CD4-positive, alpha-beta T cell treated with Interleukin-10 for 1 hour (primary cell): ENCODE data around the gene ZC2HC1C.

Source experiments
- DNase-seq: peaks from one replicate; pipeline ENCODE4 v3.0.0-alpha.2; 2020

The ZC2HC1C gene, protein sequence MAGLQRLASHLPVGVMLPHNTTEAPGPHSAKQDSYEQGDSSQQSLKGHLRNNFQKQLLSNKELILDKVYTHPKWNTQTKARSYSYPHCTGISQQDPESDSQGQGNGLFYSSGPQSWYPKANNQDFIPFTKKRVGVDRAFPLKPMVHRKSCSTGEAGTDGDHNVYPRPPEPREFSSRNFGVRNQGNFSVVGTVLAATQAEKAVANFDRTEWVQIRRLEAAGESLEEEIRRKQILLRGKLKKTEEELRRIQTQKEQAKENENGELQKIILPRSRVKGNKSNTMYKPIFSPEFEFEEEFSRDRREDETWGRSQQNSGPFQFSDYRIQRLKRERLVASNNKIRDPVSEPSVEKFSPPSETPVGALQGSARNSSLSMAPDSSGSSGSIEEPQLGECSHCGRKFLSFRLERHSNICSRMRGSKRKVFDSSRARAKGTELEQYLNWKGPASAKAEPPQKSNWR

DNA sequence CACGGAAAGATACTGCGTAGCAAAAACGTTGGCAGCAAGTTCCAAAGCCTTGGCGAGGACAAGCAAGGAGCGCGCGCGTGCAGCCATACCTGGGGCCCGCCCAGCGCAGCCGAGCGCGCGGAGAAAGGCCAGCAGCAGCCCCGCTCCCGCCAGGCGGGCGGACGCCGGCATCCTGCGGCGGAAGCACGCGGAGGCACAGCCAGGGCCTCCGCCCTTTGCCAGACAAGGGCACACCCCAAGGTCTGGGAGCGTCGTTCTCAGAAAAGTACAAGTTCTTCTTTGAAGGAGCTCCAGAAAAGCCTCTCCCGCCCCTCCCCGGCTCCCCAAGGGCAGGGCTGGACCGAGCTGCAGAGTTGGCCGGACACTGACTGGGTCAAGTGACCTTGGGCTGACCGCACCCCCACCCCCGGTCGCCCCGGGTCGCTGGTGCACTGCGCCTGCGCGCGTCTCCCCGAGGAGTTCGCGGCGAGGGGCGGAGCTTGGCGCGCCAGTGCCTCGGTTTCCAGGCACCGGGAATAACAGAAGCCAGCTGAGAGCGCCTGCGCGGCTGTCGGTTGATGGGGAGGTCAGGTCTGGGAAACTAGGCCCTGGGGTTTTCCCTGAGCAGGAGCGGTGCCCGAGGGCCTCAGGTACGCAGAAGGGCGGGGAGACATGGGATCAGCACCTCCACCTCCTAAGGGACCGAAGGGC lies at the start of gene ZC2HC1C:
Gene ZC2HC1C, plus strand, starts transcription at position 521 of the 690 bp plus-strand sequence. CDS start 933 bp downstream, outside the sequence.
- peak; percentile 70 for DNase-seq

DNA sequence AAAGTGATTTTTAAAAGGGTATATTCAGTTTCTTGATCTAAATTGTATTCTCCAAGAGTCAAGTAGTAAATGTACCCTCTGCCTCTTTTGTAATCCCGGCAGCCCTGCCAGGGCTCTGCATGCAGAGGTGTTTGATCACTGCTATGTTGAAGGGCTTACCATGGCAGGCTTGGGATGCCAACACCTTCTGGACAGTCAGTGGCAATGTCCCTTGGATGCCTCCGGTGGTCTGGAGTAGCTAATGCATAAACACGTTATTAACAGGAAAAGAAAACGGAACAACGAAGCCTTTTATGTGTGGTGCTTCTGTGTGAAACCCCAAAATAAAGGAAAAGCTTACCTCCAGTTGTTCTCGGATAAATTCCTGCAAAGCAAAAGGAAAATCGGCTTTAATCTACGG lies 46.8 kb upstream of the ZC2HC1C start:
- DNase-seq = peak; percentile 11

GRCh38 chr14:75023108-75023507 lies 46.3 kb upstream of the ZC2HC1C start:
- no peak for DNase-seq

GRCh38 chr14:75025082-75025481 lies 44.4 kb upstream of the ZC2HC1C start:
- no peak for DNase-seq

- no peak for DNase-seq
Observed at GRCh38 chr14:75025876-75026275, 43.6 kb upstream of the ZC2HC1C start.

GRCh38 chr14:75030147-75030546 lies 39.3 kb upstream of the ZC2HC1C start:
- DNase-seq = no peak

GRCh38 chr14:75032939-75033338 lies 36.5 kb upstream of the ZC2HC1C start:
- no peak for DNase-seq

- DNase-seq = no peak
Observed at GRCh38 chr14:75040507-75040906, 28.9 kb upstream of the ZC2HC1C start.

DNA sequence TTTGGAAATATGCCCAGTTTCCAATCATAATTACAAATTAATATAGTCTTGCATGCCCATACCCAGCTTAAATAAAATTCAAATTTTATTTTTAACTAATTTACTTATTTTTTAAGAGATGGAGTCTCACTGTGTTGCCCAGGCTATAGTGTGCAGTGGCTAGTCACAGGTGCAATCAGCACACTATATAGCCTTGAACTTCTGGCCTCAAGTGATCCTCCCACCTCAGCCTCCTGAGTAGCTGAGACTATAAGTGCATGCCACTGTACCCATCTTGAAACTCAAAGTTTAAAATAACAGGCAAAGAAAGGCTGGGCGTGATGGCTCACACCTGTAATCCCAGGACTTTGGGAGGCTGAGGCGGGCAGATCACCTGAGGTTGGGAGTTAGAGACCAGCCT lies 28.5 kb upstream of the ZC2HC1C start:
- no peak for DNase-seq

DNA sequence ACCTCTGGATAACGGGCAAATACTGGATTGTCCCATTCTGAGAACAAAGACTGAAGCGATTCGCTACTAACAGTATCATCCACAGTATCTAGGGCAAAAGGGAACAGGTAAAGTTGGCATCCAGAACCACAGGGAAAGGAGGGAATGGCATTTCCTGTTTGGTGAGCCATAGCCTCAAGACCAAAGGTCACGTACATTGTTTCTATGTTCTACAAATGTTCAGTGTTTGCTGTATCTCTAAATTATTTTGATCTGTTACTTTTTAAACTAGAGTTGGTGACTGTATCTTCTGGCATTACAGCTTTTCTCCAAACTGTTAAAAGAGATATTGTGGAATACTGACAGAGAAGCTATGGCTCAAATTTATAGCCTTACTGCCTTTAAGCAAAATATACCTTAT lies 27.8 kb upstream of the ZC2HC1C start:
- no peak for DNase-seq

GRCh38 chr14:75042035-75042434 lies 27.4 kb upstream of the ZC2HC1C start:
- no peak for DNase-seq

DNA sequence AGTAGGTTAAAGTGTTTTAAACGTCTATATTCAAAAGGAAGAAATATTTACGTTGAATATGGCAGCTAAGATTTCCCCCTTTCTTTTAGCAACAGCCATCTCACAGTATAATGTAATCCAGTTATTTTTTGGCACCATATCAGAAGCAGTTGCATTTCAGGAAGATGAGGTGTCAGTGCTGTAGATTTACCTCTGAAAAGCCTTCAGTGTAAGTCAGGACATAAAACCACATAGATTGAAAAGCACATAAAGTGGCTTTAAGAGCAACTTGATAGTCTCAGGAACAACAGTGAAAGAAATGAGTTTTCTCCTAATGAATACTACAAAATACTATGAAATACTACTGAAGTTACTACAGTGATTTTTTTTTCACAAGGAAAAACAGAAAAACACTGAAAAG lies 25.1 kb upstream of the ZC2HC1C start:
- no peak for DNase-seq

GRCh38 chr14:75044752-75045151 lies 24.7 kb upstream of the ZC2HC1C start:
- no peak for DNase-seq

DNA sequence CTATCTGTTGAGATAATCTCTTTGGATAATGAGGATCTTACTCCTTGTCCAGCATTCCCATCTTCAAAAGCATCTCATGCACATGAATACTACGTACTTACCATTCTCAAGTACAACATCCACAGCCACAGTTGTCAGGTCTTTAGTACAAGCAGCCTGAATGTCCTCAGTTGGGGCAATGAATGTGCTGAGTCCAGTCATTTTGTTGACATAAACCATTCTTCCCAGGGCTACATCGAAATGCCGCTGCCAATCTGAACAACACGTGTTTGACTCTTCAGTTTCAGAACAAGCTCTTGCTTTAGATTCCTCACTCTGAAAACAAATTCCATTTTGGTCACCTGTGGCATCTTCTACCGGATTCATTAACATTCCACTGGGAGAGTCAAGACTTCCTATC lies 23.2 kb upstream of the ZC2HC1C start:
- DNase-seq = no peak

DNA sequence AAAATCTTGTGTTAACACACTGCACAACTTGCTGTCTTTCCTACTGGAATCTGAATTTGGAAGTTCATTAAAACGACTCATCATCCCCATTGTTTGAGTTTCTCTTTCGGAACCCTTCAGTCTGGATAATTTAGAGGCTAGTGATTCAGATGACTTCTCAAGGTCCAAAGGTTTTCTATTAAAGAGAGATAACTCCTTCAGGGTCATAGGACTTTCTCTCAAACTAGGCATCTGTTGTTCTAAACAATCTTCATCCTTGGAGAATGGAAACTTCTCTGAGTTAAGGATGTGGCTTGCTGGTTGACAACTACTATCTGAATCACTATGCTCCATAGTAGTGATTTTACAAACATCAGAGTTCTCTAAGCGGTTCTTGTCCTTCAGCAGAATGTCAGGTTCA lies 22.5 kb upstream of the ZC2HC1C start:
- no peak for DNase-seq

DNA sequence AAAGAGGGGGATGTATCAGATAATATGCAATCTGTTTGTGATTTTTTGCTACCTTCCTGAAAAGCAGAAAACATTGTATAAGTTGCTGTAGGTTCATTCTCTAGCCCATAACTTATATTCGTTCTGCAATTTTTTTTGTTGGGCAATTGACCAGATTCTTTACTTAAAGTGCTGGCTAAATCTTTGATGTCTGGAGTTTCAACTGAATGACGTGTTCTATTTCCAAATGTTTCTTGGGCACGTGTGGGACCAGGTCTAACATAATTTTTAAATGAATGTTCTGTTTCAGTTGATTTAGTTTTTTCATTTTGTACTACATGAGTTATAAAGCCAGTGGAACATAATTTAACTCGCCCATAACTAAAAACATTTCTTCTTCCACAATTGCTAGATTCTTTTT lies 21.9 kb upstream of the ZC2HC1C start:
- no peak for DNase-seq

DNA sequence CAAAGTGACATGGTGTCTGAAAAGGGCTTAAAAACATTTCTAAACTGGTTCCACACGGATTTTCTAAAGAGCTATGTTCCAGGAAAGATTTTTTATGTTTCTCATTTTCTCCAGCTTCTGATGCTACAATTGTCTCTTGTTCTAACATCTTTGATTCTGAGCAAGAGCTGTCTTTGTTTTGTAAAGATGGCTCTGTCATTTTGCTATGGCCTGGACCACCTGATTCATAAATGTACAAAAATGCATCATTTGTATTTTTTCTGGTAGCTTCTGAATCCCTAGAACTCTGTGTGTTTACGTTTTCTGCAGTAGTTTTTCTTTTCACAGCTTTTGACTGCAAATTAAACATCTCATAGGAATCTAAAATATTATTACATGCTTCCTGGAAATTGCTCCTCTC lies 21.3 kb upstream of the ZC2HC1C start:
- no peak for DNase-seq

- DNase-seq = no peak
Observed at GRCh38 chr14:75049136-75049535, 20.3 kb upstream of the ZC2HC1C start.

DNA sequence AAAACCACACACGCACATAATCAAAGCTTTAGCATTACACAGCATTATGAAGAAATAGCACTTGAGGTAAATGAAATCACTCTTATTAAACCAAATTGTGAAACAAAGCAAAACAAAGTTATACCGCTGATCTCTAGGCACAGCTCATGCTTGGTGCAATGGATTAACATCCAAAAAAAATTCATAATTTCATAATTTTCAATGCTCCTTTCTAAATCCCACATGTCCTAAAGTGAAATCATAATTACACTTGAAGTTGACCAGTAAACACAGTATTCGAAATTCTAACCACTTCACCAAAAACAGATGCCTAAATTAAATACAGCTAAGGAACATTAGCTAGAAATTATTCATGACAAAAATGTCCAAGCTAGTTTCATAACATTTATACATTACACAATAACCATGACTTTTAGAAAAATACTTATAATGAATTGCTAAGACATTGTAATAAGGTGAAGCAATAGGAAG lies 19.7 kb upstream of the ZC2HC1C start:
- no peak for DNase-seq

- peak; percentile 84 for DNase-seq
Observed at GRCh38 chr14:75050852-75051555, 18.4 kb upstream of the ZC2HC1C start, which contains the start of gene MLH3. MLH3 (minus strand) TSS chr14:75051467; CDS start chr14:75049655, 1,812 bp downstream.

DNA sequence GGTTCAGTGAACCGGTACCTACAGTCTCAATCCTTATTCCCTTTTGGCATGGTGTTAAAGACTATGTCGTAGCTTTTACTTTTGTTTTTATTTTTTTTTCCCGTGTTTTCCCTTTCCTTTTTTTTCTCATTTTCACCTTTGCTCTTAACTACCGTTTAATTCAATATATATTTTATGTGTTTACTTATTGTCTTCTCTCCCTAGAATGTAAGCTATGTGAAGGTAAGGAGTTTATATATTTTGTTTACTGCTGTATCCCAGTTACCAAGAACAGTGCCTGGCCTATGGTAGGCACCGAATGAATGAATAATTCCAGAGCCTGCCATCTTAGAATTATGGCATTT lies 17.9 kb upstream of the ZC2HC1C start:
- no peak for DNase-seq

DNA sequence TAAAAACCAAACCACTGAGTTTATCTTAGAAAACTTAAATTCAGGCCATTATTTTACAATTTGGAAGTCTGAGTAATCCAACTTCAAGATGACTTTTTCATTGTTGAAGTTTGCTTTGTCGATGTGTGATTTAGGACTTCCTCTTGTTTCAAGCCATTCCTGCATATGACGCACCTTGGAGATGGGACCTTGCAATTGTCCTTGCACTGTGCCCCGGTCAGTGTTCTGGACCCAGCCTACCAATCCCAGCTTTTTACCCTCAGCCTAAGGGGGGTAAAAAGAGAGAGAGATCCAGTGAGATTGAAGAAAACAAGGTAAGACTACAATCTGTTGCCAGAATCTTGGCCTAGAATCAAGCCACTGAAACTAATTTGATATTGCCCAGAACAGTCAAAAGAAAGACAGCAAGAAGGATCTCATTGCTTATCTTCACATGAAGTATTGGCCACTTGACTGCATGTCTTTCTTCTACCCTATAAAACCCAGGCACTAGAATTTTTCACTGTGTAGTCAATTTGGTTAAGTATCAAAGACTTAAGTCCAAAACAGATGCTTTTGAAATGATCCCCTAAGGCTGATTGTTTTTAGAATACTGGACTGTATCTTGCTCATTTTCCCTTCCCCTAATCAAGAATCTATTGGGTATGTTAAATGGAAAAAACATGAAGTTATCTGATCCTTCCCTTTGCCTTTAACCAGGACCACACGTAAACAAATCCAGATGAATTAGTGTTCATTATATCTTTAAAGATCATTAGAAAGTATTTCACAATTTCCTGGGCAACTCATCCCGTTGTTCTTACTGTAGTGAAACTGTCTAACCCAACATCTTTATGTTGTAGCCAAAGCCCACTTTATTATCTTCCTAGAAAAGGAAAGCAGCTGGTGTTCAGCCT lies 15.8 kb upstream of the ZC2HC1C start:
- no peak for DNase-seq
